OCI-LY1 (cell line): ENCODE results near the gene RNF151.

Experiments used
- H2AFZ ChIP-seq: fragments of 200-600 bp; sonication (generic), shearing (Covaris generic); 2 replicates; pipeline ENCODE4 v1.6.0; 2014; ENCODE audit warnings: antibody characterized with exemption, mild to moderate bottlenecking, low read length
- H3F3A ChIP-seq: fragments of 200-600 bp; sonication (generic), shearing (Covaris generic); 2 replicates; pipeline ENCODE4 v1.6.0; 2014; ENCODE audit warnings: mild to moderate bottlenecking, antibody characterized with exemption, low read length, moderate library complexity; ENCODE audit not compliant: insufficient read depth
- H3K27ac ChIP-seq: fragments of 200-600 bp; sonication (generic); 2 replicates; pipeline ENCODE4 v1.5.1; 2014; ENCODE audit warnings: low read length, mixed run types, mild to moderate bottlenecking, low read depth; ENCODE audit not compliant: poor library complexity, severe bottlenecking
- H3K27me3 ChIP-seq: fragments of 200-600 bp; sonication (generic); 2 replicates; pipeline ENCODE4 v1.6.0; 2014; ENCODE audit warnings: antibody characterized with exemption, mild to moderate bottlenecking, low read length, moderate library complexity; ENCODE audit not compliant: insufficient read depth
- H3K36me3 ChIP-seq: fragments of 200-600 bp; sonication (generic); 2 replicates; pipeline ENCODE4 v1.6.1; 2014; ENCODE audit warnings: mild to moderate bottlenecking, antibody characterized with exemption, low read length, moderate library complexity, mixed read lengths; ENCODE audit not compliant: insufficient read depth
- H3K4me1 ChIP-seq: fragments of 200-600 bp; sonication (generic); 2 replicates; pipeline ENCODE4 v1.5.1; 2014; ENCODE audit warnings: mild to moderate bottlenecking, low read length, moderate library complexity; ENCODE audit not compliant: insufficient read depth, severe bottlenecking
- H3K4me2 ChIP-seq: fragments of 200-600 bp; sonication (generic), shearing (Covaris generic); 2 replicates; pipeline ENCODE4 v1.6.1; 2014; ENCODE audit warnings: low read length
- H3K4me3 ChIP-seq: fragments of 200-600 bp; sonication (generic); 2 replicates; pipeline ENCODE4 v1.5.1; 2014; ENCODE audit warnings: low read length, low read depth, mild to moderate bottlenecking, mixed read lengths; ENCODE audit not compliant: poor library complexity, severe bottlenecking
- H3K79me2 ChIP-seq: fragments of 200-600 bp; shearing (Covaris generic); 2 replicates; pipeline ENCODE4 v1.6.1; 2016; ENCODE audit warnings: mixed run types, low read length, mixed read lengths; ENCODE audit not compliant: insufficient read depth
- H3K9ac ChIP-seq: fragments of 200-600 bp; sonication (generic), shearing (Covaris generic); 2 replicates; pipeline ENCODE4 v1.6.1; 2014; ENCODE audit warnings: mild to moderate bottlenecking, low read length, mixed read lengths
- H3K9me2 ChIP-seq: fragments of 200-600 bp; sonication (generic), shearing (Covaris generic); 2 replicates; pipeline ENCODE4 v1.6.1; 2014; ENCODE audit warnings: low read depth, mild to moderate bottlenecking, low read length, mixed read lengths
- H3K9me3 ChIP-seq: fragments of 200-600 bp; shearing (Covaris generic); 2 replicates; pipeline ENCODE4 v1.6.1; 2014; ENCODE audit warnings: low read length, mixed read lengths
- H4K20me1 ChIP-seq: fragments of 200-600 bp; sonication (generic), shearing (Covaris generic); 2 replicates; pipeline ENCODE4 v1.6.0; 2016; ENCODE audit warnings: mild to moderate bottlenecking, low read length; ENCODE audit not compliant: insufficient read depth
- EZH2 ChIP-seq: fragments of 200-600 bp; sonication (generic), shearing (Covaris generic); IDR thresholded peaks from 2 replicates; pipeline ENCODE4 v1.8.0; 2017; ENCODE audit warnings: borderline replicate concordance, mixed run types, mild to moderate bottlenecking, antibody characterized with exemption, low read length, moderate library complexity, mixed read lengths
- TF ChIP-seq, protein P1 (sequence below): fragments of 200-600 bp; sonication (generic), shearing (Covaris generic); IDR thresholded peaks from 2 replicates; pipeline ENCODE4 v1.5.1; 2017; ENCODE audit warnings: mild to moderate bottlenecking, antibody characterized with exemption, low read length, moderate library complexity, mixed read lengths

RNF151 gene

GRCh38 chr16:1976216-1976520, 9.5 kb downstream of the RNF151 start:
- Histone ChIP-seq H3K27ac (no peak overlapping the region), H3K79me2 (peaks cover 4% of the 10 kb centered on the region; the same call in 1 of the 2 replicates), H3K9ac (no peak overlapping the region), H2AFZ (no peak overlapping the region), H3K4me3 (no peak overlapping the region), H3K9me3 (no peaks in the 10 kb centered on the region), H3F3A (no peaks in the 10 kb centered on the region), H4K20me1 (no peaks in the 10 kb centered on the region), H3K36me3 (peaks cover 49% of the 10 kb centered on the region), H3K4me1 (peaks cover 20% of the 10 kb centered on the region), H3K9me2 (no peaks in the 10 kb centered on the region), H3K4me2 (no peak overlapping the region), H3K27me3 (no peaks in the 10 kb centered on the region; the same call in 1 of the 2 replicates)
- no peak for TF ChIP-seq EZH2
- TF ChIP-seq, protein P1, sequence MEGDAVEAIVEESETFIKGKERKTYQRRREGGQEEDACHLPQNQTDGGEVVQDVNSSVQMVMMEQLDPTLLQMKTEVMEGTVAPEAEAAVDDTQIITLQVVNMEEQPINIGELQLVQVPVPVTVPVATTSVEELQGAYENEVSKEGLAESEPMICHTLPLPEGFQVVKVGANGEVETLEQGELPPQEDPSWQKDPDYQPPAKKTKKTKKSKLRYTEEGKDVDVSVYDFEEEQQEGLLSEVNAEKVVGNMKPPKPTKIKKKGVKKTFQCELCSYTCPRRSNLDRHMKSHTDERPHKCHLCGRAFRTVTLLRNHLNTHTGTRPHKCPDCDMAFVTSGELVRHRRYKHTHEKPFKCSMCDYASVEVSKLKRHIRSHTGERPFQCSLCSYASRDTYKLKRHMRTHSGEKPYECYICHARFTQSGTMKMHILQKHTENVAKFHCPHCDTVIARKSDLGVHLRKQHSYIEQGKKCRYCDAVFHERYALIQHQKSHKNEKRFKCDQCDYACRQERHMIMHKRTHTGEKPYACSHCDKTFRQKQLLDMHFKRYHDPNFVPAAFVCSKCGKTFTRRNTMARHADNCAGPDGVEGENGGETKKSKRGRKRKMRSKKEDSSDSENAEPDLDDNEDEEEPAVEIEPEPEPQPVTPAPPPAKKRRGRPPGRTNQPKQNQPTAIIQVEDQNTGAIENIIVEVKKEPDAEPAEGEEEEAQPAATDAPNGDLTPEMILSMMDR: no peak

DNA sequence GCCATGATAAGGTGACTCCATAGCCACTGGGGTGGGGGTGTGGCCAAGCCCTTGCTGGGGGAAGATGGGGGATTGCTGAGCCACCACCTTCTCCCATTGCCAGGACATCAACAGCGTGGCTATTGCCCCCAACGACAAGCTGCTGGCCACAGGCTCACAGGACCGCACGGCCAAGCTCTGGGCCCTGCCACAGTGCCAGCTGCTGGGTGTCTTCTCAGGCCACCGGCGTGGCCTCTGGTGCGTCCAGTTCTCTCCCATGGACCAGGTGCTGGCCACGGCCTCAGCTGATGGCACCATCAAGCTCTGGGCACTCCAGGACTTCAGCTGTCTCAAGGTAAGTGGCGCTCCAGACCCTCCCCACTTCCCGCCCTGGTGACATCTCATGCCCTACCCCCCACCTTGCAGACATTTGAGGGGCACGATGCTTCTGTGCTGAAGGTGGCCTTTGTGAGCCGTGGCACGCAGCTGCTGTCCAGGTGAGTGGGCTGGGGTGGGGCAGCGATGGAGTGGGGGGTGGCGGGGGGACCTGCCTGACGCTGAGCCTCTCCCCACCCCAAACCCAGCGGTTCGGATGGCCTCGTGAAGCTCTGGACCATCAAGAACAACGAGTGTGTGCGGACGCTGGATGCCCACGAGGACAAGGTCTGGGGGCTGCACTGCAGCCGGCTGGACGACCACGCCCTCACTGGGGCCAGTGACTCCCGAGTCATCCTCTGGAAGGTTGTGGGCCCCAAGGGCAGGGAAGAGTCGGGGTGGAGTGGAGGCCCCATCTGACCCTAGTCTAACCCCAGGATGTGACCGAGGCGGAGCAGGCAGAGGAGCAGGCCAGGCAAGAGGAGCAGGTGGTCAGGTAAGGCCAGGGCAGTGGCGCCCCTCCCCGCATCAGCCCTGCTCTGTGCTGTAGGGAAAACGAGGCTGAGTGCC, 10.6 kb downstream of the RNF151 start:
- H3K9me2 ChIP-seq: no peaks in the 10 kb centered on the region
- no peak overlapping the region for H3K9ac ChIP-seq
- H3K79me2 ChIP-seq: peaks cover 4% of the 10 kb centered on the region; the same call in 1 of the 2 replicates
- TF ChIP-seq, protein P1: no peak
- no peak for TF ChIP-seq EZH2
- no peaks in the 10 kb centered on the region; the same call in 1 of the 2 replicates for H3K27me3 ChIP-seq
- peaks cover 17% of the 10 kb centered on the region for H3K4me1 ChIP-seq
- H2AFZ ChIP-seq: no peak overlapping the region
- no peak overlapping the region for H3K27ac ChIP-seq
- no peak overlapping the region for H3K4me3 ChIP-seq
- H3K9me3 ChIP-seq: no peaks in the 10 kb centered on the region
- H3K36me3 ChIP-seq: peaks cover 49% of the 10 kb centered on the region
- H3F3A ChIP-seq: no peaks in the 10 kb centered on the region
- H3K4me2 ChIP-seq: no peak overlapping the region
- H4K20me1 ChIP-seq: no peaks in the 10 kb centered on the region

GRCh38 chr16:1977875-1978268, 11.2 kb downstream of the RNF151 start:
- no peaks in the 10 kb centered on the region for H4K20me1 ChIP-seq
- no peak overlapping the region for H2AFZ ChIP-seq
- peaks cover 13% of the 10 kb centered on the region for H3K4me1 ChIP-seq
- no peaks in the 10 kb centered on the region for H3K9me2 ChIP-seq
- H3K9me3 ChIP-seq: no peaks in the 10 kb centered on the region
- no peak overlapping the region for H3K4me2 ChIP-seq
- H3K9ac ChIP-seq: no peak overlapping the region
- no peaks in the 10 kb centered on the region; the same call in 1 of the 2 replicates for H3K27me3 ChIP-seq
- H3K79me2 ChIP-seq: peaks cover 4% of the 10 kb centered on the region; the same call in 1 of the 2 replicates
- TF ChIP-seq EZH2: no peak
- TF ChIP-seq, protein P1: no peak
- H3K4me3 ChIP-seq: no peak overlapping the region
- no peaks in the 10 kb centered on the region for H3F3A ChIP-seq
- H3K36me3 ChIP-seq: peaks cover 49% of the 10 kb centered on the region
- H3K27ac ChIP-seq: no peak overlapping the region
